ENCODE measurements around the gene ATAD3A.
"Not testable (repeated sequence)": the region's sequence is repeated elsewhere in the genome, so short reads cannot be mapped to it uniquely, and the experiment has no call there.

ATAD3A gene

DNA sequence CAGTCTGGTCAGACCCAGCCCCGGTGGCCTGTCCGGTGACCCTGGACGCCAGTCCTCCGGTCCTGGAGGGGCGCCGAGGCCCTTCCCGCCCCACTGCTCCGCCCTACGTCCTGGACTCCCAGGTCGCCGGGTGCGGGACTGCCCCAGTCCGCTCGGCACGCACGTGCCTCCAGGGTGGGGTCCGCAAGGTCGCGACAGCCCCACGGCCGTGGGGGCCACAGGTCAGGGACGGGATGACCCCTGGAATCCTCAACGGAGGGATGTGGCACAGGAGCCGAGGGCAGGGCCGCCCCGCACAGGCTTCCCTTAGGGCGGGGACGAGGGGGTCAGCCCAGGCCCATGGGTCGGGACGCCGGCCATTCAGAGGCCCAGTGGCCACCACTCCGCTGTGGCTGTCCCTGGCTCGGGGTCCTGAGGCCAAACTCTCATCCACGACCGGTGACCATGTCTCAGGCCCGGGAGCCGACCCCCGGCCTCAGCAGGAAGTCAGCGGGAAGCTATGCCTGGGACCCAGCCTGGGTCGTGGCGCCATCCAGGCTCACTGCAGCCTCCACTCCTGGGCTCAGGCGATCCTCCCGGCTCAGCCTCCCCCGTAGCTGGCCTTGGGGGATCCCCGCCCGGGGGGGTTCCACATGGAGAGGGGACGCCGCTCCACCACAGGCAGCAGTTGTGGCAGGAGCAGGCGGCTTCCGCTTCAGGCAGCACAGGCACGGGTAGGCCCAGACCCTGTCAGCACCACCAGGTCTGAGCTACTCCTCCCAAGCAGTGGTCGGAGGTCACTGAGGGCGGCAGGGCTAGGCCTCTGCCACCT is 29.1 kb downstream of the ATAD3A start:
- DNase-seq, result no peak

DNA sequence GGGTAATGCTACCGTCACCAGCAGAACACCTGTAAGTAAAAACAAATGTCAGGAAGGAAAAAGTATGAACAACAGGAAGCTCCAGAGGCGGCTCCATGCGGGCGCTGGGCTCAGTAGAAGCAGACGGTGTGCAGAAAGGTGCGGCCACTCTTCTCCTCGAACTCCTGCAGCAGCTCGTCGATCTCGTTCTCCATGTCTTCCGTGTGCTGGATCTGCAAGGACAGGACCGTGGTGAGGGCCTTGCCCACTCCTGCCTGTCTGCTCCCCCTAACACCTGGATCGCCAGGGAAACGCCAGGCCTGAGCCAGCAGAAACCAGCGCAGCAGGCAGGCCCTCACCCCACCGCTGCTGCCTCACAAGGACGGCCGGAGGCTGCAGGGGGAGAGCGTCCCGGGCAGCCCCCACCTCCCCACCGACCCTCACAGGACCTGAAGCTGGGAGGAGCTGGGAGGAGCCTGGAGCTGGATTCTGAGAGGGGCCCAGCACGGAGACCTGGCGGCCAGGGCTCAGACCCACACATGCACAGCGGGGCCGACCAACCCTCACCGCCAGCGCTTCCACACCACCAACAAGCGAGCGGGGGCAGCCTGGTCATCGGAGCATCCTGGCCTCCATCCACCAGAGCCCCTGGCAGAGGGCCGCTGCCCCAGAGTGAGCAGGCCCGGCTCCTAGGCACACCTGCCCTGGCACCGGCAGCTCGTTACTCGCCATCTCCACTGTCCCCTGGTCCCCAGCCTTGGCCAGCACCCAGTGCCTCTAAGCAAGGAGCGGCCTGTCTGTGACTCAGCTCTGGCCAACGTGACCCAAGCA is 30.2 kb downstream of the ATAD3A start:
- DNase-seq, result no peak

DNA sequence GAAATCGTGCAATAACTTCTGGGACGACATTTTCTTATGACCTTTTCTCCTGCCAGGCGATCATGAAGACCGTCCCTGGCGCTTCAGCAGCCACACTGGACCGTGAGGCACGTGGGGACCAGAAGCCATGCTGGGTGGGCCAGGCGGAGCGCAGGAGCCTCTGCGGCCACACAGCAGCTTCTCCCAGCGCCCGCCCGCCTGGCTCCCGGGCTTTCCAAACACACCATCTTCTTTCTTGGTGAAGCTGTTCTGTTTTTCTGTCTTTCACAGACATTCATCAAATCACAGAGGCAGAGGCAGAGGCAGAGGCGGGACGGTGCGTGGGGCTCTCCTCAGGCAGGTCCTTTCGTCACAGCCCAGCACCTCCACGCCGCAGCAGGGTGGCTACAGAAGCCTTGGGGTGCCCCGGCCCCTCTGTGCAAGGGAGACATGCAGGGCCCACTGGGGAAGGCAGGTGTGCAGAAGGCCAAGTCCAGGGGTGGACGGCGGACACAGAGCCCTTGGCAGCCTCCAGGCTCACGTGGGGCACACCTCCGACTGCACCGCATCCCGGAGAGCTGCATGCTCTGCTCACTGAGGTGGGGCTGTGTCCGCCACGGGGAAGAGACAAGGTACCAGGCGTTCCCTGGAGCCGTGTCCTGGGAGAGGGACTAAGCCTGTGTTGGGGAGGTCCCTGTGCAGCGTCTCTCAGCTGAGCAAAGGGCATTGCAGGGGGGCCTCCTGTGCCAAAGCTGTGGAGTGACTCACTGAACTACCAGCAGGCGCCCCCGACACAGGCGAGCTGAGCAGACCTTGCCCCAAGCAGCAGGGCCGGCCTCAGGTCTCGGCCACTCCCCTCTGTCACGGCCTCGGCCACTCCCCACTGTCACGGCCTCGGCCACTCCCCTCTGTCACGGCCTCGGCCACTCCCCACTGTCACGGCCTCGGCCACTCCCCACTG is 31.1 kb downstream of the ATAD3A start:
- no peak for DNase-seq

DNA sequence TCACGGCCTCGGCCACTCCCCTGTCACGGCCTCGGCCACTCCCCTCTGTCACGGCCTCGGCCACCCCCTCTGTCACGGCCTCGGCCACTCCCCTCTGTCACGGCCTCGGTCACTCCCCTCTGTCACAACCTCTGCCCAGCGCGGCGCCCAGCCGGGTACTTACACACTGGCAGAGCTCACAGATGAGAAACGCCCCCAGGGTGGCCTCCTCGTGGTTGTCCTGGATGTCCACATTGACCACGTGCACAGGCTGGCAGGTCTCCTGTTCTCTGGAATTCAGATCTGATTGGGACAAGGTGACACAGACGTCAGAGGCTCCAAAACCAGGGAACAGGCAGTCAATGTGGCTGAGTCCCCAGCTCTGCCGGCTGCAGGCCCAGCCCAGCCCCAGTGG is 31.7 kb downstream of the ATAD3A start:
- DNase-seq, result no peak

DNA sequence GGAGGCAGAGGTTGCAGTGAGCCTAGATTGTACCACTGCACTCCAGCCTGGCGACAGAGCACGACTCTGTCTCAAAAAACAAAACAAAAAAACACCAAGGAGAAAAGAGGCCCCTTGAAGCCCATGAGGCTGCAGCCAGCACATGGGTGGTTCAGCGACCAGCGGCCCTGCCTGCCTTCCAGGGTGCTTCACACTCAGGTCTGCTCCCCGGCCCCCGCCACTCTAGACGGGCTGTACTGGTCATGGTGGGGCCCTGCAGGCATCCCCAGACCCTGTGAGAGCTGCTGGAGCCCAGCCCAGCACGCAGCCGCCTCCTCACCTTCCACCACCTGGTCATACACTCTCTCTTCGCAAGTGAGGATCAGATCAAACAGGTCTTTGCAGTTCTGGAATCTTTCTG is 32.6 kb downstream of the ATAD3A start:
- DNase-seq, result no peak

DNA sequence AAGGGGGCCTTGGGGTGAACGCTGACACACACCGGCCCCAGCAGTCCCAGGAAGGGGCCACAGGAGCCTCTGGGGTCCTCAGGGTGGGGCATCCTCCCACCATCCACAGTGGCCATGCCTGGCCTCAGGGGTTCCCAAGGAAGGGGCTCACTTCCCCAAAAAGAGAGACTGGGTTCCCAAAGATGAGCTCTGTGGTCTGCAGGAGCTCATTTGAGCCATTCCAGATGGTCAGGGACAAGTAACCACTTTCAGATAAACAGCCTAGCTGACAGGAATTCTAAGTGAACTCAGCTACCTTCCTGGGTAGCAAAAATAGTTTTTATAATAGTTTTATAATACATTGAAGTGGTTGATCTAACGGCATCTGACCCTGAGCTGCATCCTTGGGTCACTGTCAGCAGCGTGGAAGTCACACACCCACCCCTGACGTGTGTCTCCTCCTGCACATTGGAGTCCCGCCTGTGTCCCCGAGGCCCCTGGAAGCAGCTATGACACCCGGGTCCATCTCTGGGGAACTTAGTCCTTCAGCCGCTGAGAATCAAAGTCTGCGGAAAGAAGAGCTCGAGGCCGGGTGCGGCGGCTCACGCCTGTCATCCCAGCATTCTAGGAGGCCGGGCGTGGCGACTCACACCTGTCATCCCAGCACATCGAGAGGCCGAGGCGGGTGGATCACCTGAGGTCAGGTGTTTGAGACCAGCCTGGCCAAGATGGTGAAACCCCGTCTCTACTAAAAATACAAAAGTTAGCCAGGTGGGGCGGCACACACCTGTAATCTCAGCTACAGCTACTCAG is 34.2 kb downstream of the ATAD3A start:
- DNase-seq, result no peak

DNA sequence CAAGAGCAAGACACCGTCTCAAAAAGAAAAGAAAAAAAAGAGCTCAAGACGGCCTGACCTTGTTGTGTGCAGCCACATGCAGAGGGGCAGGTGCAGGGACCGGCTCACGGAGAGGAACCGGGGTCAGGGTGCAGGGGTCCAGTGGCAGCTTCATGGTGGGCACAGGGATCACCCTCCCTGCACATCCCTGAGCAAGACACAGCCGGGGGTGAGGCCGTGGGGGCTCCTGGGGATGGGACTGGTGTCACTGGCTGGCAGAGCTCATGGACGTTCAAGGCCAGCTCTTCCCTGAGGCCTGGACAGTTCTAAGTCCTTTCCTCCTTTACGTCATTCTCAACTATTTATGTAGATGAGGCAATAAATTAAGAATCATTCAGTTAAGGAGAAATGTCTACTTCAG is 35.0 kb downstream of the ATAD3A start:
- no peak for DNase-seq

DNA sequence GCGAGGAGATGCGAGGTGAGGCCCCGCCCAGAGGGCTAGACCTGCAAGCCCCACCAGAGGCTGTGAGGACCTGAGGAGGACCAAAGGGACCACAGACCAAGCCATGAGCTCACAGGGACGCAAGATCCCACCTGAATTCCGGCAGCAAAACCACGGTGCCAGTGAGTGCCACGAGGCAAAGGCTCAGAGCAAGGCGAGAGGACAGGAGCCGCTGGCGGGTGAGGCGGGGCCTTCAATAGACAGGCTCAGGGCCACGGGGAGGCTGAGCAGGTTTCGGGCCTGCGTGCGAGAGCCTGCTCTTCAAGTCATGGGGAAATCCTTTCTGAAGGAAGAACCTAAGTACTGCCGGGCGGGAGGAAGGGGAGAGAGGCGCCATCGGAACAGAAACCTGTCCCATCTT is 35.5 kb downstream of the ATAD3A start:
- no peak for DNase-seq

DNA sequence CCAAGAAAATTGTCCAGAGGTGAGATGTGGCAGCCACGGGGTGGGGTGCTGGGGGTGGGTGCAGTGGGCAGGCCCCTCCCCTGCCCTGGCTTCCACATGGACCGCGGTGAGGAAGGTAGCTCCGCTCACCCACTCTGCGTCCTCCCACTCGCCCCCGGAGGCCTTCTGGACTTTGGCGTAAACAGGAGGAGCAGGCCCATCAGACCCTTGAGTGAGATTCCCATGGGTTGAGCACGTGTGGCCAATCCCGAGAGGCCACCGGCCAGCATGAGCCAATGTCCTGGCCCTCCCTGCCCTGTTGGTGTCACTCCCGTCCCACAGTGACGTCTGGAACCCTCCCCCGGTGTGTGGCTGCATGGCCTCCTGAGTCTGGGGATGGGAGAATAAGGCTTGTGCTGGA is 36.6 kb downstream of the ATAD3A start:
- no peak for DNase-seq

DNA sequence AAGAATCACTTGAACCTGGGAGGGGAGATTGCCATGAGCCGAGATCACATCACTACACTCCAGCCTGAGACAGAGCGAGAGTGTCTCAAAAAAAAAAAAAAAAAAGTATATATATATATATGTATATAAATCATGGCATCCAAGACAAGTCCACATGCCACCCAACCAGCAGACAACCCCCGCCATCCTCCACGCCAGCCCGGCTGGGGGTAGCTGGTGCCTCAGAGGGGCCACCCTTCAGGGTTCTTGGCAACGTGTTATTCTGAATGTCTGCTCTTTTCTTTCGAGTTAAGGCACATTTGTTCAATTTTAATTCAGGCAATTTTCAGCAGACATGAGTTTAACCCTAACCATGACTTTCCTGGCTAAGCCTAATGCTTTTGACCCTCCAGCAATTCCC is 38.1 kb downstream of the ATAD3A start:
- DNase-seq, result no peak

DNA sequence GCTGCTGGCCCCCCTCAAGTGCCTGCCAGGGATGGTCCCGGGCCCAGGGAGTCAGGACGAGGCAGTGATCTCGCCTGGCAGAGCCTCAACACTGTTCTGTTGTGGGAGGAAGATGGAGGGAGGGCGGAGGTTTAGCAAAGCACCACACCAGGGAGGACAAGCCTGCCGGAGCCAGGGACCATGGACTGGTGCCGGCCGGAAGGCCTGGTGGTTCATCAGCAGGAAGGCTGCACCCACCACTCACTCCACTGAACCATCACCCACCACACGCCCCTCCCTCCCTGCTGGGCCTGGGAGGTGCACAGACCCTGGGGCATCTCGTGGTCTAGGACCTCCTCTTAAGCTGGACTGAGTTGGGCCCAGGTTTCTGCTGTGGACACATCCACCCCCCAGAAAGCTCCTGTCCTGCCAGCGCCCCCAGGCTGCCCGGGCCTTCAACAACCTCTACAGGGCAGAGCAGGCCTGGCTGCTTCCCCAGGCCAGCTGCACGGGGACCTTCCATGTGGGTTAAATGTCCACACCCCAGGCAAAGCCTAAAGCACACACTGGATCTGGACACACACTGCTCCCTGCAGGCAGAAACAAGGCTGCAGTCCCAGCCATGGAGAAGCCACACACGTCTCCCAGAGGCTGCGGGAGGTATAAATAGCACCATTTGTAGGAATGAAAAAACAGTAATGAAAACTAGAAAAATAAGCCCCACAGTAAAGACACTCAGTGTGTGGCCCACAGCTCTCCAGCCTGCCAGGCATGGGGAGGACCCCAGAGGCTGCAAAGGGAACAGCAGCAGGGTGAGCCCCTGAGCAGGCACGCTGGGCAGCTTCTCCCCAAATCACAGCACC is 38.9 kb downstream of the ATAD3A start:
- DNase-seq, result no peak

DNA sequence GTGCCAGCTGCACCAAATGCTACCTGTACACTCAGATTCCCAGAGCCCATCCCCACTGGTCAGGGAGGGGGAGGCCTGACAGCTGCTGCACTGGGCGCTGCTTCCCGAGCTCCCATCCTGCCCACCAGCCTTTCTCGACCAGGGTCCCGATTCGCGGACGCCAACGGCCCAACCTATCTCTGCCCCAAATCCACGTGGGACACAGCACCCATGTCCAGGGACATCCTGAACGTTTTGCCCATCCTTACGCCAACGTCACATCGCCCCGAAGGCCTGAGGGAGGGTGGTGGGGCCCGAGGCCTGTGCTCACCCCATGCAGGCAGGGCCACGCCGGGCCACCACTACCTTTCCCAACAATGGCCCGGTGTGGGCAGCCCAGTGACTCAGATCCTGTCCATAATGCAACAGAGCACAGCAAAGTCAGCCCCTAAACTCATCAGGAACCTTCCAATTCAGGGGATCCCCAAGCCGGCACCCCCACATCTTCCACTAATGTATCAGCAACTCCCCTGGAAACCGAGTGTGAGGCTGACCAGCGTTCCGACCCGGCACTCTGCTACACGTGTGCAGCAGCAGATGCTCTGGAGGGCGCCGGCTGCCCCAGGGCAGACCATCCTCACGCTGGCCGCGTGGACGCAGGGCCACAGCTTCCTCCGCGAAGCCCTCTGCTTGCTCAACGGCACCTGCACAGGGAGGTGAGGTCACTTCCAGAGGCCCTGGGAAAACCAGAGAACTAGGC is 39.7 kb downstream of the ATAD3A start:
- DNase-seq, result no peak

DNA sequence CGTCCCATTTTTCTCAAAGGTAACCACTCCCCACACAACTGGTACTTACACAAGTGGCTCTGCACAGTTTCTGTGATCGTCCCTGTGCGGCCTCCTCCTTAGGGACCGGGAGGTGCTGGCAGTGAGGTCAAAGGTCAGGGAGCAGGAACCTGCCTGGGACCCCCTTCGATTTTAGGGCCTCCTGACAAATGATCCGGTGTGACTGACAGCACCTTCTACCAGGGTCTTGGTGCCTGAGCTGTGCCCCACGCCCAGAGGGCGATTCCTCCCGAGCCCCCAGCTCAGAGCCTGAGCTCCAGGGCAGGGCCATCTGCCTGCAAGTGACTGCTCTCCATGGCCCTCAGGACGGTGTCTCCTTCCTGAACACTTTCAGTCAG is 40.3 kb downstream of the ATAD3A start:
- DNase-seq, result no peak

DNA sequence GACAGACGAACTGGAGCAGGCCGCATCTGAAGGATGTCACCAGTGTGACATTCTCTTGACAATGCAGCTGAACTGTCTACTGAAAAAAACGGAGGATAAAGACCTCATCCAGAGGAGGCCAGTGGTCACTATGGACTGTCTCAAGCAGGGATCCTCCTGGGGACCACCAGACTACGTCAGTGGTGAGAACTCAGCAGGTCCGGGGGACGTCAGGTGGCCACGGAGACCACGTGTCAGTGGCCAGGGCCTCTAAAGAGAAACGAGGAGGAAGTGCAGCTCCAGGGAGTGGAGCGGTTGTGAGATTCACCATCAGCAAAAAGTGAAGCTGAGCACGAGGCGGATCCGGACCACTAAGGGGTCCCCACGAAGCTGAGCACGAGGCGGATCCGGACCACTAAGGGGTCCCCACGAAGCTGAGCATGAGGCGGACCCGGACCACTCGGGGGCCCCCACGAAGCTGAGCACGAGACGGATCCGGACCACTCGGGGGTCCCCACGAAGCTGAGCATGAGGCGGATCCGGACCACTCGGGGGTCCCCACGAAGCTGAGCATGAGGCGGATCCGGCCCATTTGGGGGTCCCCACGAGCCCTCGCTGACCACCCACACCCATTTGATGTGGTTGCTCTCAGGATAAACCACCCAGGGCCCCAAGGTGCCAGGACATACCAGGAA is 42.0 kb downstream of the ATAD3A start:
- no peak for DNase-seq

DNA sequence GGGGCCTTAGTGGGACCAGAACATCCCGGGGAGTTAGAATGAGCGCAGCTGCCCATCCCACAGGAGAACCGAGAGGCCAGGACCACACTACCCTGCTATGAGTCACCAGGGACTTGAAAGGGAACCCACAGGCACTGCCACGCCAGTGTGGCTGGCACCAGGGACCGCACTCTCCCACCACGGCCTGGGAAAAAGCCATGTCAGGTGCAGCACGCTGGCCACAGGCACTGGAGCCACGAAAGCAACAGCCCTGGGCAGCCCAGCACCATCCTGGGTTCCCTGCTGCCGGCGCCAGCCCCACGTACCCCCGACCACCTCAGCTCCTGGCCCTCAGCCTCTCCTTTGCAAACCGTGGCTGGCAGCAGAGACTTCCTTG is 42.6 kb downstream of the ATAD3A start:
- DNase-seq, result no peak

DNA sequence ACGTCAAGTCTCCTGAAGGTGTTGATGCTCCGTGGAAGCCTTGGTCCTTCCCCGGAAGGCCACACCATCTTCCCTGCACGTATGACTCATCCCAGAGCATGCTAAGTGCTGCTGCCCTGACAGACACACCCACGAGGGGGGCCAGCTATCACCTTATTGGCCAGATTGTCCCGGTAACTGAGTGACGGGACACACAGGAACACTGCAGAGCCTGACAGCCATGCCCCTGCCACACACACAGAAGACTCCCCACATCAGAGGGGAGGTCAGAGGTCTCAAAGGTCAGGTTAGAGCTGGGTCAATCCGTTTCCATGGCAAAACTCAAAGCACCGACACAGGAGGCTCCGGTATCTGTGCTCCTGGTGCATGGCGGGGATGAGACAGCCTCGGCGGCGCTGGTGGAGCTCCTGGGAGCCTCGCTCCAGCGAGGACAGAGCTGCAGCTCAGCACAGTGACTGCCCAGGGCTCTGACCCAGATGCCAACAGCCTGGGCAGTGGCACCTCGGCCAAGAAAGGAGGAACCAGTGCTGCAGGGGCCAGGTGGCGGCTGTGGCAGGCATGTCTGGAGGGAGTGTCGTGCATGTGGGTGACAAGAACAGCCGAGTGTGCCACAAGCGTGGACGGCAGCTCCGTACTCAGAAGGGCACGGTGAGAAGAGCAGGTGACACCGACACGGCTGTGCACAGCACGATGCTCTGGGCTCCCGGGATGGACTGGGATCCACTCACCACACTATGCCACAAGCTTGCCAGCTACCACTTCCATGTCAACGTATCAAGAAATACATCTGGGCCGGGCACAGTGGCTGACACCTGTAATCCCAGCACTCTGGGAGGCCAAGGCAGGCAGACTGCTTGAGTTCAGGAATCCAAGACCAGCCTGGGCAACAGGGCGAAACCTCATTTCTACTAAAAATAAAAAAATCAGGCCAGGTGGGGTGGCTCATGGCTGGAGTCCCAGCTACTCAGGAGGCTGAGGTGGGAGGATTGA is 43.3 kb downstream of the ATAD3A start:
- DNase-seq, result no peak

DNA sequence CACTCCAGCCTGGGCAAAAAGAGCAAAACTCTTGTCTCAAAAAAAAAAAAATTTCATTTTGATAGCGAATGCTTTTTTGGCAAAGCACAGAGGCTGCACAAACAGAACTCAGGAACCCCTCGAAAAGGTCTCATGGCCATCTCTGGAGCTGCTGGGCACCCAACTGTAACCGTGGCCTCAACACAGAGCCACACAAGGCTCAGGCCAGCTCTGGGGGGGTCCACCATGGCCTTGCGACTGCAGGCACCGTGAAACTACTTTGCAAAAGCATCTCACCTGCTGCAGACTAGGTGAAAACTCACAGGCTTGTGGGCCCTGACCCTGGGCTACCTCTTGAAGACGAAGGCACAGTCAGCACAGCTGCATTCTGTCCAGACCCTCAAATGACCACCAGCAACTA is 44.5 kb downstream of the ATAD3A start:
- DNase-seq, result no peak

DNA sequence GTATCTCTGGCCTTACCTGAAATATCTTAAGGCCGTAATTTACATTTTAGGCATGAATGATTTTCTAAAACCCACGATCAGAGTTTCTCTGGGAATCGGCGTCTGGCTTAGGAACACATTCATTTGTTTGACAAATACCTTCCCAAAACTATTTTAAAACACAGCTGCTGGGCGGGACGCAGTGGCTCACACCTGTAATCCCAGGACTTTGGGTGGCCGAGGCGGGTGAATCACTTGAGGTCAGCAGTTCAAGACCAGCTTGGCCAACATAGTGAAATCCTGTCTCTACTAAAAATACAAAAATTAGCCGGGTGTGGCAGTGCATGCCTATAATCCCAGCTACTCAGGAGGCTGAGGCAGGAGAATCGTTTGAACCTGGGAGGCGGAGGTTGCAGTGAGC is 45.0 kb downstream of the ATAD3A start:
- DNase-seq, result not testable (repeated sequence)

DNA sequence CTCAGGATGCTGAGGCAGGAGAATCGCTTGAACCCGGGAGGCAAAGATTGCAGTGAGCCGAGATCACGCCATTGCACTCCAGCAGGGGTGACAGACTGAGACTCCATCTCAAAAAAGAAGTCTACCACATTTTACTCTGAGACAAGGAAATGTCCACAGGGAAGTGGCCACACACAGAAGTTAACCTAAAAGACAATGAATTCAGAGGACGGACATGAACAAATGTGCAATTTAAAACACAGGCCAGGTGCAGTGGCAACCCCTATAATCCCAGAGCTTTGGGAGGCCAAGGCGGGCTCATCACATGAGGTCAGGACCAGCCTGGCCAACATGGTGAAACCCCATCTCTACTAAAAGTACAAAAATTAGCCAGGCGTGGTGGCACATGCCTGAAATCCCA is 45.7 kb downstream of the ATAD3A start:
- DNase-seq, result not testable (repeated sequence)
